Measurements from ENCODE around the gene ANKS1B. TPM values are rescaled to one million over a fixed set of nuclear protein-coding genes. Genes with fewer than 3 reads are reported as not detected.

Gene ANKS1B
- total RNA-seq, 1 experiment from 2014 or later, result 5.8 TPM

DNA sequence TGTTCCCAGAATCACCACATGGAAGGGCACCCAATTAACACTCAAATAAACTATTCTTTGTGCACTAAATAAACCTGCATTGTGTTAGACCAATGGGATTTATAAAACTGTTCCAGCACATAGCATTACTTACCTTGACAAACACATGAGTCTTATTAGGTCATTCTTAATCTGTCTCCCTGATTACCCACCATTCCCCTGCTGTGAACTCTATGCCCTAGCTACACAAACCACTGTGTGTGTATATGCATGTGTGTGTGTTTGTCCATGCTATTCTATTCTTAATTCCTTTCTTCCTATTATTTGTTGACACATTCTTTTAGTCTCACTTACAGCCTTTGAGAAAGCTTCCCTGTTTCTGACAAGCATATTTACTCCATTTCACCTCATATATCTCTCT lies 640.8 kb downstream of the ANKS1B start:
- Mint-ChIP-seq H3K4me3 (no peak overlapping the region), H3K36me3 (no peaks in the 10 kb centered on the region), H3K27me3 (ENCODE audit: low read depth) (no peaks in the 10 kb centered on the region), H3K4me1 (peaks cover 9% of the 10 kb centered on the region; the same call in 1 of the 2 replicates), H3K9me3 (no peaks in the 10 kb centered on the region), H3K27ac (no peak overlapping the region)
- ChIA-PET CTCF (no interaction called here), POLR2A (no interaction called here)
- ATAC-seq, result no peak; the same call in 1 of the 2 replicates
- TF ChIP-seq, protein P1, sequence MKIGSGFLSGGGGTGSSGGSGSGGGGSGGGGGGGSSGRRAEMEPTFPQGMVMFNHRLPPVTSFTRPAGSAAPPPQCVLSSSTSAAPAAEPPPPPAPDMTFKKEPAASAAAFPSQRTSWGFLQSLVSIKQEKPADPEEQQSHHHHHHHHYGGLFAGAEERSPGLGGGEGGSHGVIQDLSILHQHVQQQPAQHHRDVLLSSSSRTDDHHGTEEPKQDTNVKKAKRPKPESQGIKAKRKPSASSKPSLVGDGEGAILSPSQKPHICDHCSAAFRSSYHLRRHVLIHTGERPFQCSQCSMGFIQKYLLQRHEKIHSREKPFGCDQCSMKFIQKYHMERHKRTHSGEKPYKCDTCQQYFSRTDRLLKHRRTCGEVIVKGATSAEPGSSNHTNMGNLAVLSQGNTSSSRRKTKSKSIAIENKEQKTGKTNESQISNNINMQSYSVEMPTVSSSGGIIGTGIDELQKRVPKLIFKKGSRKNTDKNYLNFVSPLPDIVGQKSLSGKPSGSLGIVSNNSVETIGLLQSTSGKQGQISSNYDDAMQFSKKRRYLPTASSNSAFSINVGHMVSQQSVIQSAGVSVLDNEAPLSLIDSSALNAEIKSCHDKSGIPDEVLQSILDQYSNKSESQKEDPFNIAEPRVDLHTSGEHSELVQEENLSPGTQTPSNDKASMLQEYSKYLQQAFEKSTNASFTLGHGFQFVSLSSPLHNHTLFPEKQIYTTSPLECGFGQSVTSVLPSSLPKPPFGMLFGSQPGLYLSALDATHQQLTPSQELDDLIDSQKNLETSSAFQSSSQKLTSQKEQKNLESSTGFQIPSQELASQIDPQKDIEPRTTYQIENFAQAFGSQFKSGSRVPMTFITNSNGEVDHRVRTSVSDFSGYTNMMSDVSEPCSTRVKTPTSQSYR (CRISPR knock-in tag; IDR thresholded peaks at IDR 0.05), result no peak
- TF ChIP-seq ZNF263 (CRISPR knock-in tag; IDR thresholded peaks at IDR 0.05; ENCODE audit: low read depth) (no peak), RELA (CRISPR knock-in tag; IDR thresholded peaks at IDR 0.05; ENCODE audit: borderline replicate concordance) (no peak), TEAD4 (CRISPR knock-in tag; IDR thresholded peaks at IDR 0.05) (no peak), ZNF219 (CRISPR knock-in tag; IDR thresholded peaks at IDR 0.05; ENCODE audit: borderline replicate concordance) (no peak), KAT7 (CRISPR knock-in tag; IDR thresholded peaks at IDR 0.05; ENCODE audit: borderline replicate concordance) (no peak), FOXP1 (CRISPR knock-in tag; IDR thresholded peaks at IDR 0.05; ENCODE audit: borderline replicate concordance) (no peak), NFATC4 (CRISPR knock-in tag; IDR thresholded peaks at IDR 0.05) (no peak), ZNF121 (CRISPR knock-in tag; IDR thresholded peaks at IDR 0.05) (no peak)
- DNase-seq (ENCODE audit: low spot score), result no peak

DNA sequence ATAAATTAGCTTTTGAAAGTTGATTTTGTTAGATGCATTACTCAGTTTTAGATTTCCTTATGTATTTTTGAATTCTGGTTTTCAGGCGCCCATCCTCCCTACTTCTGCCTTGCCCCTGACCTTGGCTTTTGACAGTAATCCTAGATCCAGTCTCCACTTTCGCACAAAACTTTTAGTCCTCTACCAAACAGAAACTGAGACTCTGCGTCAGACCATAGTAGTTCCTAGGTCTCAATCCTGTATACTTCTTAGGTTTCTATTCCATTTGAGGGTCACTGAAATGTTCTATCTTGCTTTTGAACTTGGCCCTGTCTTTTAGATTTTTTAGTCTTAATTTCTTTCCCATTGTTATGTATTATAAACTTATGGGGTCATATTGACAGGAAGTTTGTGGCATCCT lies 645.1 kb downstream of the ANKS1B start:
- H3K4me1 Mint-ChIP-seq, result 0 out of 2 replicates have a peak, but pooled peaks cover 4% of the 10 kb centered on the region
- H3K9me3 Mint-ChIP-seq, result no peaks in the 10 kb centered on the region
- H3K36me3 Mint-ChIP-seq, result no peaks in the 10 kb centered on the region
- H3K4me3 Mint-ChIP-seq, result no peak overlapping the region
- no peaks in the 10 kb centered on the region for H3K27me3 Mint-ChIP-seq (ENCODE audit: low read depth)
- DNase-seq (ENCODE audit: low spot score) (no peak), ATAC-seq (no peak)
- no peak overlapping the region for H3K27ac Mint-ChIP-seq
- CTCF ChIA-PET, result no interaction called here
- POLR2A ChIA-PET, result no interaction called here
- TF ChIP-seq, protein P2, sequence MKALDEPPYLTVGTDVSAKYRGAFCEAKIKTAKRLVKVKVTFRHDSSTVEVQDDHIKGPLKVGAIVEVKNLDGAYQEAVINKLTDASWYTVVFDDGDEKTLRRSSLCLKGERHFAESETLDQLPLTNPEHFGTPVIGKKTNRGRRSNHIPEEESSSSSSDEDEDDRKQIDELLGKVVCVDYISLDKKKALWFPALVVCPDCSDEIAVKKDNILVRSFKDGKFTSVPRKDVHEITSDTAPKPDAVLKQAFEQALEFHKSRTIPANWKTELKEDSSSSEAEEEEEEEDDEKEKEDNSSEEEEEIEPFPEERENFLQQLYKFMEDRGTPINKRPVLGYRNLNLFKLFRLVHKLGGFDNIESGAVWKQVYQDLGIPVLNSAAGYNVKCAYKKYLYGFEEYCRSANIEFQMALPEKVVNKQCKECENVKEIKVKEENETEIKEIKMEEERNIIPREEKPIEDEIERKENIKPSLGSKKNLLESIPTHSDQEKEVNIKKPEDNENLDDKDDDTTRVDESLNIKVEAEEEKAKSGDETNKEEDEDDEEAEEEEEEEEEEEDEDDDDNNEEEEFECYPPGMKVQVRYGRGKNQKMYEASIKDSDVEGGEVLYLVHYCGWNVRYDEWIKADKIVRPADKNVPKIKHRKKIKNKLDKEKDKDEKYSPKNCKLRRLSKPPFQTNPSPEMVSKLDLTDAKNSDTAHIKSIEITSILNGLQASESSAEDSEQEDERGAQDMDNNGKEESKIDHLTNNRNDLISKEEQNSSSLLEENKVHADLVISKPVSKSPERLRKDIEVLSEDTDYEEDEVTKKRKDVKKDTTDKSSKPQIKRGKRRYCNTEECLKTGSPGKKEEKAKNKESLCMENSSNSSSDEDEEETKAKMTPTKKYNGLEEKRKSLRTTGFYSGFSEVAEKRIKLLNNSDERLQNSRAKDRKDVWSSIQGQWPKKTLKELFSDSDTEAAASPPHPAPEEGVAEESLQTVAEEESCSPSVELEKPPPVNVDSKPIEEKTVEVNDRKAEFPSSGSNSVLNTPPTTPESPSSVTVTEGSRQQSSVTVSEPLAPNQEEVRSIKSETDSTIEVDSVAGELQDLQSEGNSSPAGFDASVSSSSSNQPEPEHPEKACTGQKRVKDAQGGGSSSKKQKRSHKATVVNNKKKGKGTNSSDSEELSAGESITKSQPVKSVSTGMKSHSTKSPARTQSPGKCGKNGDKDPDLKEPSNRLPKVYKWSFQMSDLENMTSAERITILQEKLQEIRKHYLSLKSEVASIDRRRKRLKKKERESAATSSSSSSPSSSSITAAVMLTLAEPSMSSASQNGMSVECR (CRISPR knock-in tag; IDR thresholded peaks at IDR 0.05; ENCODE audit: borderline replicate concordance), result no peak
- TF ChIP-seq NFE2L1 (CRISPR knock-in tag; IDR thresholded peaks at IDR 0.05) (no peak), ZNF317 (CRISPR knock-in tag; IDR thresholded peaks at IDR 0.05; ENCODE audit: borderline replicate concordance, low read depth) (no peak), NFATC4 (CRISPR knock-in tag; IDR thresholded peaks at IDR 0.05) (no peak), NFYB (CRISPR knock-in tag; conservative IDR thresholded peaks at IDR 0.05; ENCODE audit: low read depth) (no peak), CBFB (CRISPR knock-in tag; IDR thresholded peaks at IDR 0.05; ENCODE audit: low read depth) (no peak), JUN (CRISPR knock-in tag; IDR thresholded peaks at IDR 0.05) (no peak), ETV6 (CRISPR knock-in tag; IDR thresholded peaks at IDR 0.05) (no peak), ZNF232 (CRISPR knock-in tag; IDR thresholded peaks at IDR 0.05) (no peak), MYBL2 (CRISPR knock-in tag; IDR thresholded peaks at IDR 0.05) (no peak), ZNF263 (CRISPR knock-in tag; IDR thresholded peaks at IDR 0.05; ENCODE audit: low read depth) (no peak)
- TF ChIP-seq, protein P3, sequence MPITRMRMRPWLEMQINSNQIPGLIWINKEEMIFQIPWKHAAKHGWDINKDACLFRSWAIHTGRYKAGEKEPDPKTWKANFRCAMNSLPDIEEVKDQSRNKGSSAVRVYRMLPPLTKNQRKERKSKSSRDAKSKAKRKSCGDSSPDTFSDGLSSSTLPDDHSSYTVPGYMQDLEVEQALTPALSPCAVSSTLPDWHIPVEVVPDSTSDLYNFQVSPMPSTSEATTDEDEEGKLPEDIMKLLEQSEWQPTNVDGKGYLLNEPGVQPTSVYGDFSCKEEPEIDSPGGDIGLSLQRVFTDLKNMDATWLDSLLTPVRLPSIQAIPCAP (CRISPR knock-in tag; IDR thresholded peaks at IDR 0.05), result no peak
- TF ChIP-seq, protein P4, sequence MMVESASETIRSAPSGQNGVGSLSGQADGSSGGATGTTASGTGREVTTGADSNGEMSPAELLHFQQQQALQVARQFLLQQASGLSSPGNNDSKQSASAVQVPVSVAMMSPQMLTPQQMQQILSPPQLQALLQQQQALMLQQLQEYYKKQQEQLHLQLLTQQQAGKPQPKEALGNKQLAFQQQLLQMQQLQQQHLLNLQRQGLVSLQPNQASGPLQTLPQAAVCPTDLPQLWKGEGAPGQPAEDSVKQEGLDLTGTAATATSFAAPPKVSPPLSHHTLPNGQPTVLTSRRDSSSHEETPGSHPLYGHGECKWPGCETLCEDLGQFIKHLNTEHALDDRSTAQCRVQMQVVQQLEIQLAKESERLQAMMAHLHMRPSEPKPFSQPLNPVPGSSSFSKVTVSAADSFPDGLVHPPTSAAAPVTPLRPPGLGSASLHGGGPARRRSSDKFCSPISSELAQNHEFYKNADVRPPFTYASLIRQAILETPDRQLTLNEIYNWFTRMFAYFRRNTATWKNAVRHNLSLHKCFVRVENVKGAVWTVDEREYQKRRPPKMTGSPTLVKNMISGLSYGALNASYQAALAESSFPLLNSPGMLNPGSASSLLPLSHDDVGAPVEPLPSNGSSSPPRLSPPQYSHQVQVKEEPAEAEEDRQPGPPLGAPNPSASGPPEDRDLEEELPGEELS (CRISPR knock-in tag; IDR thresholded peaks at IDR 0.05), result no peak
- TF ChIP-seq, protein P5, sequence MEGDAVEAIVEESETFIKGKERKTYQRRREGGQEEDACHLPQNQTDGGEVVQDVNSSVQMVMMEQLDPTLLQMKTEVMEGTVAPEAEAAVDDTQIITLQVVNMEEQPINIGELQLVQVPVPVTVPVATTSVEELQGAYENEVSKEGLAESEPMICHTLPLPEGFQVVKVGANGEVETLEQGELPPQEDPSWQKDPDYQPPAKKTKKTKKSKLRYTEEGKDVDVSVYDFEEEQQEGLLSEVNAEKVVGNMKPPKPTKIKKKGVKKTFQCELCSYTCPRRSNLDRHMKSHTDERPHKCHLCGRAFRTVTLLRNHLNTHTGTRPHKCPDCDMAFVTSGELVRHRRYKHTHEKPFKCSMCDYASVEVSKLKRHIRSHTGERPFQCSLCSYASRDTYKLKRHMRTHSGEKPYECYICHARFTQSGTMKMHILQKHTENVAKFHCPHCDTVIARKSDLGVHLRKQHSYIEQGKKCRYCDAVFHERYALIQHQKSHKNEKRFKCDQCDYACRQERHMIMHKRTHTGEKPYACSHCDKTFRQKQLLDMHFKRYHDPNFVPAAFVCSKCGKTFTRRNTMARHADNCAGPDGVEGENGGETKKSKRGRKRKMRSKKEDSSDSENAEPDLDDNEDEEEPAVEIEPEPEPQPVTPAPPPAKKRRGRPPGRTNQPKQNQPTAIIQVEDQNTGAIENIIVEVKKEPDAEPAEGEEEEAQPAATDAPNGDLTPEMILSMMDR (IDR thresholded peaks at IDR 0.05), result no peak
- TF ChIP-seq, protein P6, sequence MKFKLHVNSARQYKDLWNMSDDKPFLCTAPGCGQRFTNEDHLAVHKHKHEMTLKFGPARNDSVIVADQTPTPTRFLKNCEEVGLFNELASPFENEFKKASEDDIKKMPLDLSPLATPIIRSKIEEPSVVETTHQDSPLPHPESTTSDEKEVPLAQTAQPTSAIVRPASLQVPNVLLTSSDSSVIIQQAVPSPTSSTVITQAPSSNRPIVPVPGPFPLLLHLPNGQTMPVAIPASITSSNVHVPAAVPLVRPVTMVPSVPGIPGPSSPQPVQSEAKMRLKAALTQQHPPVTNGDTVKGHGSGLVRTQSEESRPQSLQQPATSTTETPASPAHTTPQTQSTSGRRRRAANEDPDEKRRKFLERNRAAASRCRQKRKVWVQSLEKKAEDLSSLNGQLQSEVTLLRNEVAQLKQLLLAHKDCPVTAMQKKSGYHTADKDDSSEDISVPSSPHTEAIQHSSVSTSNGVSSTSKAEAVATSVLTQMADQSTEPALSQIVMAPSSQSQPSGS (CRISPR knock-in tag; IDR thresholded peaks at IDR 0.05; ENCODE audit: borderline replicate concordance, low read depth), result no peak
